Measurements from ENCODE around the gene AICDA.

Gene AICDA

GRCh38 chr12:8647968-8648367 is 35.3 kb upstream of the AICDA start:
- TF ChIP-seq POU6F1 (CRISPR knock-in tag; IDR thresholded peaks at IDR 0.05; ENCODE audit: borderline replicate concordance, low read depth): no peak
- TF ChIP-seq ZC3H10 (CRISPR knock-in tag; IDR thresholded peaks at IDR 0.05): no peak
- TF ChIP-seq ZNF565 (CRISPR knock-in tag; conservative IDR thresholded peaks at IDR 0.05; ENCODE audit: low read depth): no peak
- TF ChIP-seq TOX (CRISPR knock-in tag; IDR thresholded peaks at IDR 0.05; ENCODE audit: borderline replicate concordance): no peak
- TF ChIP-seq ZNF8 (CRISPR knock-in tag; IDR thresholded peaks at IDR 0.05): no peak
- TF ChIP-seq CSDC2 (CRISPR knock-in tag; IDR thresholded peaks at IDR 0.05): no peak
- TF ChIP-seq SNAI2 (CRISPR knock-in tag; IDR thresholded peaks at IDR 0.05): no peak
- TF ChIP-seq GLIS3 (CRISPR knock-in tag; IDR thresholded peaks at IDR 0.05): no peak
- no peak for TF ChIP-seq CSRNP3 (CRISPR knock-in tag; IDR thresholded peaks at IDR 0.05)
- TF ChIP-seq TCF4 (CRISPR knock-in tag; IDR thresholded peaks at IDR 0.05; ENCODE audit: borderline replicate concordance): no peak
- no peak for TF ChIP-seq RARB (CRISPR knock-in tag; IDR thresholded peaks at IDR 0.05)
- TF ChIP-seq PPARA (CRISPR knock-in tag; IDR thresholded peaks at IDR 0.05; ENCODE audit: borderline replicate concordance): no peak
- no peak for TF ChIP-seq ZNF70 (CRISPR knock-in tag; IDR thresholded peaks at IDR 0.05)
- TF ChIP-seq ESRRG (CRISPR knock-in tag; IDR thresholded peaks at IDR 0.05): no peak
- TF ChIP-seq ISL1 (CRISPR knock-in tag; IDR thresholded peaks at IDR 0.05): no peak

DNA sequence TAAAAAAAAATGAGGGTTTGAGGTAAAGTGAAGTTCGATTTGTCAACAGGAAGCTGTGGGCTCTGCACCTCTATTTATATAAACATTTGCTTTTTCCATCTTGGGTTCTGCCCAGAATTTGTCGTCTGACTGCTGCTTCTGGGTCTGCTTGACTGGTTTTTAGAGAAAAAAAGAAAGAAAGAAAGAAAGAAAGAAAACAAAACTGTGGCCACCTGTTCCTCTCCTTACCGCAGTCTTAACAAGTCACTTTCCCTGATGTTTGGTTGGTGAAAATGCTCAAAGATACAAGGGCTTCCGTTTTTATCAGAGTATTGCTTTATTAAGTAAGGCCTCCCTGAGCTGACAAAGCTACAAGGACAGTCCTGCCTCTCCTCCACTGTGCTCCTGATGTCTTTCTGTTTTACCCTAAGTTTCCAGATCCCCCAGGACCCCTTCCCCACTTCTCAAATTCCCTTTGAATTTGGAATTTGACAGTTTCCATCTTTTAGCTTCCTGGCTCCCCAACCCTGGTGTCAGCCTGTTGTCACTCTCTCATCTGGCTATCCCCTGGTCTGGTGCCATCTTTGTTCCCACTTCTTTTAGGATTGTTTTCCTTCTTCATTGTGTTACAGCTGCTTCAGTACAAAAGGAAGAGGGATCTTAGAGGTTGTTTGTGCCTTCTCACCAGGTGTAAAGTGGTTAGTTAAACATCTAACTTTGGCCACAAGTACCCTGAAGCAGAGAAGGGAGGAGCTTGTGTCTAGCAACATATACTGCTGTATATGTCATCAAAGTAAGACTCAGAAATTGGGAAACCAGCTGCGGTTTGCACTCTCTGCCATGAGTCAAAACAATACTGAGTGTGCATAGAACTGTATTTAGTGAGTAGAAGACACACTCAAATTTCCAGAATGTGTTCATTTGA is 31.9 kb upstream of the AICDA start:
- TF ChIP-seq POU6F1 (CRISPR knock-in tag; IDR thresholded peaks at IDR 0.05; ENCODE audit: borderline replicate concordance, low read depth) (no peak), CSRNP3 (CRISPR knock-in tag; IDR thresholded peaks at IDR 0.05) (no peak), ZFP30 (CRISPR knock-in tag; IDR thresholded peaks at IDR 0.05) (no peak), BACH2 (CRISPR knock-in tag; IDR thresholded peaks at IDR 0.05; ENCODE audit: borderline replicate concordance) (no peak), ISL1 (CRISPR knock-in tag; IDR thresholded peaks at IDR 0.05) (no peak), GLIS3 (CRISPR knock-in tag; IDR thresholded peaks at IDR 0.05) (no peak), SNAI2 (CRISPR knock-in tag; IDR thresholded peaks at IDR 0.05) (no peak), TCF4 (CRISPR knock-in tag; IDR thresholded peaks at IDR 0.05; ENCODE audit: borderline replicate concordance) (no peak), ZFP3 (CRISPR knock-in tag; IDR thresholded peaks at IDR 0.05) (no peak), ZNF70 (CRISPR knock-in tag; IDR thresholded peaks at IDR 0.05) (no peak), ZC3H10 (CRISPR knock-in tag; IDR thresholded peaks at IDR 0.05) (no peak), PATZ1 (CRISPR knock-in tag; IDR thresholded peaks at IDR 0.05; ENCODE audit: borderline replicate concordance) (no peak), ESRRG (CRISPR knock-in tag; IDR thresholded peaks at IDR 0.05) (no peak), CREB5 (CRISPR knock-in tag; IDR thresholded peaks at IDR 0.05; ENCODE audit: low read depth) (no peak), OSR1 (CRISPR knock-in tag; IDR thresholded peaks at IDR 0.05) (no peak), ZNF565 (CRISPR knock-in tag; conservative IDR thresholded peaks at IDR 0.05; ENCODE audit: low read depth) (no peak), CSDC2 (CRISPR knock-in tag; IDR thresholded peaks at IDR 0.05) (no peak), PPARA (CRISPR knock-in tag; IDR thresholded peaks at IDR 0.05; ENCODE audit: borderline replicate concordance) (no peak)
- no peak for ATAC-seq

More at GRCh38 chr12:8647968-8648367, 35.3 kb upstream of the AICDA start:
- no peak for ATAC-seq
